HTR-8/SVneo (cell line): ENCODE measurements around the gene LRP1.

Source experiments
- DNase-seq: peaks from one replicate; pipeline ENCODE4 v3.0.0; 2011; ENCODE audit warnings: low spot score, mixed read lengths; ENCODE audit not compliant: insufficient read length
- FAIRE-seq: peaks from 2 replicates; lab custom pipeline; 2011; peaks lifted over from hg19 to GRCh38; lab: Jason Lieb, UNC

LRP1 gene

GRCh38 chr12:57203791-57204190, 75.5 kb downstream of the LRP1 start:
- no peak for DNase-seq
- FAIRE-seq, result no peak

- DNase-seq, result no peak
- FAIRE-seq, result no peak
Measured at GRCh38 chr12:57204454-57204853, 76.2 kb downstream of the LRP1 start.

DNA sequence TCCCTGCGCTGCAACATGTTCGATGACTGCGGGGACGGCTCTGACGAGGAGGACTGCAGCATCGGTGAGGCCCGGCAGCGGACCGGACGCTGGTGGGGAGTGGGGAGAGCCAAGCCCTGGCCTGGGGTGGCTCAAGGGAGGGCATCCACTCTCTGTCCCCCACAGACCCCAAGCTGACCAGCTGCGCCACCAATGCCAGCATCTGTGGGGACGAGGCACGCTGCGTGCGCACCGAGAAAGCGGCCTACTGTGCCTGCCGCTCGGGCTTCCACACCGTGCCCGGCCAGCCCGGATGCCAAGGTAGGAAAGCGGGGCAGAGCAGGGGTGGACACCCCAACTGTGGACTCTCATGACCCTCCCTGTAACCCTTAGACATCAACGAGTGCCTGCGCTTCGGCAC, 76.9 kb downstream of the LRP1 start:
- DNase-seq (no peak), FAIRE-seq (no peak)

- peak; percentile 69 for FAIRE-seq
- no peak for DNase-seq
Measured at GRCh38 chr12:57205931-57206330, 77.6 kb downstream of the LRP1 start.

- no peak for FAIRE-seq
- DNase-seq, result no peak
Measured at GRCh38 chr12:57207731-57208630, 79.7 kb downstream of the LRP1 start.

GRCh38 chr12:57208631-57209282, 80.5 kb downstream of the LRP1 start:
- DNase-seq, result no peak
- FAIRE-seq, result no peak

GRCh38 chr12:57209916-57210315, 81.6 kb downstream of the LRP1 start:
- FAIRE-seq (no peak), DNase-seq (no peak)

- no peak for FAIRE-seq
Measured at GRCh38 chr12:57210461-57210860, 82.2 kb downstream of the LRP1 start.

DNA sequence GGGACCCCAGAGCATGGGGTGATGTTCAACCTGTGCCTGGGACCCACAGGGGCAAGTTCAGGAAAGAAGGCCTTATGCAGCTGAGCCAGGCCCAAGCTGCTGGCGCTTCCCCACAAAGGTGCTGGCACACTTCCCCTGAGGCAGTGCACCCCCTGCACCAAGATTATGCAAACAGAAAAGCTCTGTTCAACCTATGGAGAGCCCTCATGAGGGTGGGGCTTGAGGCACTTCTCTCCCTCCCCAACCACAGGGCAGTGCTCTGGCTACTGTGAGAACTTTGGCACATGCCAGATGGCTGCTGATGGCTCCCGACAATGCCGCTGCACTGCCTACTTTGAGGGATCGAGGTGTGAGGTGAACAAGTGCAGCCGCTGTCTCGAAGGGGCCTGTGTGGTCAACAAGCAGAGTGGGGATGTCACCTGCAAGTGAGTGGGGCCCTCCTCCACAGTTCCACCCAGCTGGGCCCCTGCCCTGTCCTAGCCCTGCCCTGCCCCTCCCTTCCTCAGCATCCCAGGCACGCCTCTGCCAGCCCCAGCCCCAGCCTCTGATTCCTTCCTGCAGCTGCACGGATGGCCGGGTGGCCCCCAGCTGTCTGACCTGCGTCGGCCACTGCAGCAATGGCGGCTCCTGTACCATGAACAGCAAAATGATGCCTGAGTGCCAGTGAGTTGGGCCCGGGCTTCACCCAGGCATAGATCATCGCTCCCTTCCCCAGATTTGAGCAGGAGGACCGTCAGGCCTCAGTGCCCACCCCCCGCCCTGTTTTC, 82.8 kb downstream of the LRP1 start:
- DNase-seq (no peak), FAIRE-seq (no peak)

More at GRCh38 chr12:57210461-57210860, 82.2 kb downstream of the LRP1 start:
- DNase-seq, result no peak

DNA sequence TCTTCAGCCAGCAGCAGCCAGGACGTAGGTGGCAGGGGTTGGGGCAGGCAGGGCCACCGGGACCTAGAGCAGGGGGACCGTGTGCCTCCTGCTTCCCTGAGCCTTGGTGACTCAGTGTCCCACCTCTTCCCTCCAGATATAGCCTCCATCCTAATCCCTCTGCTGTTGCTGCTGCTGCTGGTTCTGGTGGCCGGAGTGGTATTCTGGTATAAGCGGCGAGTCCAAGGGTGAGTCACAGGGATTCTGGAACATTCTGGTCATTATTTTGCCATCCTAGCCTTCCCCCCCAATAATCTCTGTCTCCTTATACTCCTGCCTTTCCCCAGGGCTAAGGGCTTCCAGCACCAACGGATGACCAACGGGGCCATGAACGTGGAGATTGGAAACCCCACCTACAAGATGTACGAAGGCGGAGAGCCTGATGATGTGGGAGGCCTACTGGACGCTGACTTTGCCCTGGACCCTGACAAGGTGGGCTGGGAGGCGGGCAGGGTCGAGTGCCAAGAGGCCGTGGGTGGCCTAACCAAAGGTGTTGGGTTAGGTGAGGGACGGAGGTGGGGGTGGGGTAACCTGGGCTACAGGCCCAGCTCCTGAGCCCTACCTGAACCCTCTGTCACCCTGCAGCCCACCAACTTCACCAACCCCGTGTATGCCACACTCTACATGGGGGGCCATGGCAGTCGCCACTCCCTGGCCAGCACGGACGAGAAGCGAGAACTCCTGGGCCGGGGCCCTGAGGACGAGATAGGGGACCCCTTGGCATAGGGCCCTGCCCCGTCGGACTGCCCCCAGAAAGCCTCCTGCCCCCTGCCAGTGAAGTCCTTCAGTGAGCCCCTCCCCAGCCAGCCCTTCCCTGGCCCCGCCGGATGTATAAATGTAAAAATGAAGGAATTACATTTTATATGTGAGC, 83.8 kb downstream of the LRP1 start:
- no peak for DNase-seq
- FAIRE-seq, result no peak

- FAIRE-seq, result no peak
- no peak for DNase-seq
Measured at GRCh38 chr12:57212701-57213057, 84.4 kb downstream of the LRP1 start.

GRCh38 chr12:57213058-57213715, 84.9 kb downstream of the LRP1 start:
- DNase-seq (peak; percentile 93), FAIRE-seq (peak; percentile 4)

- FAIRE-seq (peak; percentile 49), DNase-seq (no peak)
Measured at GRCh38 chr12:57213763-57214397, 85.6 kb downstream of the LRP1 start.

DNA sequence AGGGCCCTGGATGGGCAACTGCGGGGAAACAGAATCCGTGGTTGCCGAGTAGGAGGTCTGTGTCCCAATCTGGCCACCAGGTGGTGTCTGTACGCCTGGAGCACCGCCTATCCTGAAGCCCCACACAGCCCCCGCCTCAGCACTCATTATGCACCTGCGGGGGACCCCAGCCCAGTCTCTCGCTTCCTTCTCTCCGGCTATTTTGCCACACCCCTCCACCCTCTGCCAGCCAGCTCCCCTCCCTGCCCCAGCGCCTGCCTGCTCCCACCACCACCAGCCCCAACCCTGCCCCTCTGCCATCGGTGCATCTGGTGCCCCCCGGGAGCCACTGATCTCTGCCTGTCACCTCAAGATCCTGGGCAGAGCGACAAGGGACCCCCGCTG, 86.1 kb downstream of the LRP1 start:
- FAIRE-seq (no peak), DNase-seq (peak; percentile 79)

DNA sequence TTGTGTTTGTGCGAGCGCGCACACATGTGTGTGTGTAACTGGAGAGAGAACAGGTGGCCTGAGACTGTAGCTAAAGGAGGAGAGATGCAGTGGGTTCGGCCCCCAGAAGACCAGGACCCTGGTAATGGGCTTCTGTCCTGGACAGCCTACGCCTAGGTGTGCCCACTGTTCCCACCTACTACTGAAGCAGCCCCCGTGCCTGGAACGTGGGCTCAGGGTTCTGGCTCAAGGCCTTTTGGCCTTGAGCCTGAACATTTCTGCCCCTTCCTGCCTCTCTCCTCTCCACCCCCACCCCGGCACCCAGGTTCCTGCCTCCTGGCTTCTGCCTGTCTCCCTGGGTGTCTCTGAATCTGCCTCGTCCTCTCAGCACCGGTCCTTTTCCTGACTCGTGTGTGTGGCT, 86.8 kb downstream of the LRP1 start:
- no peak for DNase-seq
- FAIRE-seq, result no peak

DNA sequence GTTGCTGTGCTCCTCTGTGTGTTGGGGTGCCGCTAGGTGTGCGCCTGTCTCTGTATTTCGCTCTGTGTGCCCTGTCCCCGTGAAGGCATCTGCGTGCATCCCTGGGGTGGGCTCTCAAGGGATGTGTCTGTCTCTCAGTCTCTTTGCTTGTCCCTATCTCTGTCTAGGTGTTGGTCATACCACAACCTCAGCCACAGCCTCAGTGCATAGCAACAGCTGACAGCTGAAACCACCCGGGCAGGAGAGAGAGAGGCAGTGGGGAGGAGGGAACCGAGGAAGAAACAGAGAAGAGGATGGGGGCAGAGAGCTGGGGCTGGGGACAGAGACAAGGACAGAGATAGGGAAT, 87.4 kb downstream of the LRP1 start:
- FAIRE-seq, result no peak
- DNase-seq, result no peak

DNA sequence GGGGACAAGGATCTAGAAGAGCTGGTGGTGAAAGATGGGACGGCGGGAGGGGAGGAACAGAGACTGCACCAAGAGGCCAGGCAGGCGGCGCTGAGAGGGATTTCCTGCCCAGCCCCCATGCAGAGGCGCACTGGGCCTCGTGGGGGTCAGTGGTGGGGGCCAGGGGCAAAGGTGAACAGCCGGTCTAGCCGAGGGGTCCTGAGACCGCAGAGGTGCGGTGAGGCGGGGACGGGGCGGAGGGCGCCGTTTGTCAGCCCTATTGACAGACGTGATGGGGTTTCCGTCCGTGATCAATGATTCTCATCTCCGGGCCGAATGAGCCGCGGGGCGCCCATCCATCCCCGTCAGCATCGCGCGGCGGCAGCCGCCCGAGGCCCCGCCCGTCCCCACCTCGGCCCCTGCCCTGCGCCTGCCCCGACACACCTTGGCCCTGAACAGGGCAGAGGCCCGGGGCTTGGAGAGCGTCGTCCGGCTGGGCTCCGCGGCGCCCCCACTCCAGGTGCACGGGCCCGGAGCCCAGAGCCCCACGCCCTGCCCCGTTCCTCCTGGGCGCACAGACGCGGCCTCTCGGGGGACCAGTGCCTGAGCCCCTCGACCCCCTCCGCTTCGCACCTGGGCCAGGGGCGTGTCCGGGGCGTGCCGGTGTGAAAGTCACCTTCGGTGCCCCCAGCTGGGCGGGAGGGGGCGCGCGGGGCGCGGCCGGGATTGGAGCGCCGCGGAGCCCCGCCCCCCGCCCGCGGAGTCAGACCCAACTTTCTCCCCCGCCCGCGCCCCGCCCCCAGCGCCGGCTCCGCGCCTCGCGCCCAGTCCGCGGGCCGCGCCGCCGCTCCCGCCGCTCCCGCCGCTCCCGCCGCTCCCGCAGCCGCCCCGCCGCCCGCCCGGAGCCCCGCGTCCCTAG, 88.0 kb downstream of the LRP1 start, which contains the start of gene NXPH4:
NXPH4 (plus strand) TSS at position 781 of the 898 bp plus-strand sequence. CDS start 176 bp downstream, outside the sequence.
- FAIRE-seq (no peak), DNase-seq (peak; percentile 53)
